HL-60/S4 treated with phorbol 12-myristate 13-acetate at 8.2 ng/mL for 4 days and 3 days (cell line): Measurements from ENCODE around the gene PDE4A.
"Not testable (repeated sequence)": the region's sequence is repeated elsewhere in the genome, so short reads cannot be mapped to it uniquely, and the experiment has no call there.

ENCODE experiments used
- in situ Hi-C: fragments of 300-500 bp; cut with MboI; formaldehyde crosslinking; loops from 2 replicates; pipeline ENCODE4 v1.15.0; 2022; ENCODE audit warnings: low sequenced_read_pairs

The PDE4A gene

GRCh38 chr19:10424011-10424637 lies 3.8 kb downstream of the PDE4A start:
- in situ Hi-C loops: no loop called here

- in situ Hi-C loops: no loop called here
Observed at GRCh38 chr19:10427169-10427568, 6.8 kb downstream of the PDE4A start.

- in situ Hi-C loops: no loop called here
Observed at GRCh38 chr19:10428996-10429381, 8.7 kb downstream of the PDE4A start.

GRCh38 chr19:10430505-10431253 lies 10.3 kb downstream of the PDE4A start:
- in situ Hi-C loops: no loop called here

GRCh38 chr19:10431254-10431942 lies 11.1 kb downstream of the PDE4A start:
- in situ Hi-C loops: no loop called here

- in situ Hi-C loops: no loop called here
Observed at GRCh38 chr19:10431943-10432735, 11.8 kb downstream of the PDE4A start.

- in situ Hi-C loops: no loop called here
Observed at GRCh38 chr19:10432736-10433130, 12.4 kb downstream of the PDE4A start.

GRCh38 chr19:10433131-10433536 lies 12.8 kb downstream of the PDE4A start:
- in situ Hi-C loops: no loop called here

- in situ Hi-C loops: no loop called here
Observed at GRCh38 chr19:10439588-10439987, 19.2 kb downstream of the PDE4A start.

- in situ Hi-C loops: no loop called here
Observed at GRCh38 chr19:10442698-10443097, 22.4 kb downstream of the PDE4A start.

- in situ Hi-C loops: no loop called here
Observed at GRCh38 chr19:10449037-10449436, 28.7 kb downstream of the PDE4A start.

GRCh38 chr19:10450191-10450852 lies 30.0 kb downstream of the PDE4A start:
- in situ Hi-C loops: no loop called here

GRCh38 chr19:10450853-10451609 lies 30.7 kb downstream of the PDE4A start:
- in situ Hi-C loops: no loop called here

GRCh38 chr19:10452726-10453618 lies 32.6 kb downstream of the PDE4A start:
- in situ Hi-C loops: no loop called here

GRCh38 chr19:10453852-10454251 lies 33.5 kb downstream of the PDE4A start:
- in situ Hi-C loops: no loop called here

GRCh38 chr19:10454267-10454666 lies 33.9 kb downstream of the PDE4A start:
- in situ Hi-C loops: no loop called here

- in situ Hi-C loops: not testable (repeated sequence)
Observed at GRCh38 chr19:10458733-10459132, 38.4 kb downstream of the PDE4A start.

GRCh38 chr19:10460714-10461046 lies 40.3 kb downstream of the PDE4A start:
- in situ Hi-C loops: no loop called here
